OCI-LY7 (cell line): Measurements from ENCODE around the gene BOD1. TPM values are rescaled to one million over a fixed set of nuclear protein-coding genes. Genes with fewer than 3 reads are reported as not detected.

ENCODE experiments used
- BruUV-seq: library from RNA; stranded (reverse); fragments of 400-500 nt; replicated peaks from 2 replicates; lab custom pipeline; 2021; lab: Mats Ljungman, UMichigan
- CTCF ChIA-PET: fragments of 300-600 bp; sonication (Branson Sonifier 250); formaldehyde crosslinking; loops from one replicate; lab custom pipeline; 2022; ENCODE audit warnings: antibody characterized with exemption; ENCODE audit not compliant: unreplicated experiment; lab: Charles Lee
- POLR2A ChIA-PET: fragments of 300-600 bp; sonication (Branson Sonifier 250); formaldehyde crosslinking; loops from one replicate; lab custom pipeline; 2022; ENCODE audit warnings: antibody characterized with exemption; lab: Charles Lee
- DNase-seq: peaks from one replicate; pipeline ENCODE4 v3.0.0-alpha.2; 2015; ENCODE audit warnings: low spot score
- H2AFZ ChIP-seq: fragments of 200-600 bp; sonication (generic), shearing (Covaris generic); 2 replicates; pipeline ENCODE4 v1.6.1; 2014; ENCODE audit warnings: mild to moderate bottlenecking, antibody characterized with exemption, low read length, moderate library complexity
- H3K27ac ChIP-seq: fragments of 200-600 bp; sonication (generic); 2 replicates; pipeline ENCODE4 v1.5.1; 2014; ENCODE audit warnings: mixed run types, low read depth, mild to moderate bottlenecking, moderate library complexity, low read length, inconsistent platforms; ENCODE audit not compliant: poor library complexity, severe bottlenecking
- H3K36me3 ChIP-seq: fragments of 200-600 bp; sonication (generic); 2 replicates; pipeline ENCODE4 v1.6.1; 2014; ENCODE audit warnings: mild to moderate bottlenecking, antibody characterized with exemption, low read length, moderate library complexity, mixed read lengths; ENCODE audit not compliant: insufficient read depth
- H3K4me1 ChIP-seq: fragments of 200-600 bp; sonication (generic); 2 replicates; pipeline ENCODE4 v1.5.1; 2014; ENCODE audit warnings: mild to moderate bottlenecking, low read length; ENCODE audit not compliant: insufficient read depth, poor library complexity, severe bottlenecking
- H3K4me2 ChIP-seq: fragments of 200-600 bp; sonication (generic); 2 replicates; pipeline ENCODE4 v1.6.1; 2014; ENCODE audit warnings: mild to moderate bottlenecking, low read length
- H3K4me3 ChIP-seq: fragments of 200-600 bp; sonication (generic); 2 replicates; pipeline ENCODE4 v1.5.1; 2014; ENCODE audit warnings: mild to moderate bottlenecking, low read depth, low read length; ENCODE audit not compliant: poor library complexity, severe bottlenecking
- H3K79me2 ChIP-seq: fragments of 200-600 bp; sonication (generic); 2 replicates; pipeline ENCODE4 v1.6.1; 2016; ENCODE audit warnings: low read depth, mild to moderate bottlenecking, low read length, moderate library complexity, mixed read lengths; ENCODE audit not compliant: insufficient read depth
- H3K9me2 ChIP-seq: fragments of 200-600 bp; sonication (generic); 2 replicates; pipeline ENCODE4 v1.6.1; 2016; ENCODE audit warnings: mild to moderate bottlenecking, low read length, mixed read lengths; ENCODE audit not compliant: insufficient read depth
- H3K9me3 ChIP-seq: fragments of 200-600 bp; sonication (generic); 2 replicates; pipeline ENCODE4 v1.6.1; 2014; ENCODE audit warnings: mild to moderate bottlenecking, mixed run types, low read length, mixed read lengths
- H4K20me1 ChIP-seq: fragments of 200-600 bp; sonication (generic); 2 replicates; pipeline ENCODE4 v1.6.1; 2014; ENCODE audit warnings: mild to moderate bottlenecking, antibody characterized with exemption, low read length, moderate library complexity, mixed read lengths; ENCODE audit not compliant: insufficient read depth
- CTCF ChIP-seq: fragments of 200-600 bp; sonication (generic); conservative IDR thresholded peaks from 2 replicates; pipeline ENCODE4 v1.5.1; 2014; ENCODE audit warnings: mild to moderate bottlenecking, antibody characterized with exemption, low read length, moderate library complexity, mixed read lengths
- EZH2phosphoT487 ChIP-seq: fragments of 200-600 bp; sonication (generic); IDR thresholded peaks from 2 replicates; pipeline ENCODE4 v1.6.1; 2018; ENCODE audit warnings: low read depth, borderline replicate concordance, mild to moderate bottlenecking, mixed run types, antibody characterized with exemption, low read length, moderate library complexity, mixed read lengths
- intact Hi-C: fragments of 100-400 bp; cut with micrococcal nuclease; formaldehyde crosslinking; loops from one replicate; pipeline ENCODE4 v1.10.0; 2022; ENCODE audit not compliant: unreplicated experiment
- total RNA-seq, 2 experiments: library from RNA; depleted of rRNA in 1 of 2; stranded (reverse); fragments of >200 nt in 1 of 2; shearing (Covaris generic) in 1 of 2; gene quantifications; 2 replicates each; pipeline ENCODE4 v1.2.3, GENCODE V29; 2014 to 2022

BOD1 gene
- total RNA-seq, 2 experiments from 2014 or later = 38.8 to 54.3 TPM

- CTCF ChIA-PET = interaction anchor here (0.6 to 1.4 kb wide), 2 partner anchors 16 to 350 kb away, joined by 3 to 8 read pairs; no protein-coding TSS in a partner anchor
- Histone ChIP-seq H3K4me2 (no peak overlapping the region), H3K9me3 (no peaks in the 10 kb centered on the region), H3K36me3 (no peaks in the 10 kb centered on the region), H2AFZ (peak overlapping the region; percentile 24; the same call in 1 of the 2 replicates), H3K27ac (no peak overlapping the region), H4K20me1 (no peaks in the 10 kb centered on the region), H3K4me3 (no peak overlapping the region), H3K9me2 (no peaks in the 10 kb centered on the region), H3K4me1 (peaks cover 49% of the 10 kb centered on the region), H3K79me2 (no peaks in the 10 kb centered on the region)
- no peak for DNase-seq
- intact Hi-C loops = no loop called here
- TF ChIP-seq CTCF = 0 out of 2 replicates have a peak, but pooled peaks have one; percentile 19
- no peak for TF ChIP-seq EZH2phosphoT487
- BruUV-seq = no TSS peak
- POLR2A ChIA-PET = interaction anchor here (0.6 kb wide), 1 partner anchor 20 kb away, joined by 3 read pairs; no protein-coding TSS in a partner anchor
Measured at GRCh38 chr5:173640156-173640804, 23.8 kb upstream of the BOD1 start.

GRCh38 chr5:173638126-173639040 lies 21.9 kb upstream of the BOD1 start:
- ChIA-PET CTCF (interaction anchor here (1.3 kb wide), 1 partner anchor 8 kb away, joined by 4 read pairs; no protein-coding TSS in a partner anchor), POLR2A (interaction anchor here (1.1 kb wide), 1 partner anchor 15 kb away, joined by 3 read pairs; no protein-coding TSS in a partner anchor)
- Histone ChIP-seq H3K4me3 (no peak overlapping the region), H3K9me2 (no peaks in the 10 kb centered on the region), H3K4me1 (peaks cover 30% of the 10 kb centered on the region), H3K9me3 (no peaks in the 10 kb centered on the region), H3K4me2 (no peak overlapping the region), H3K36me3 (no peaks in the 10 kb centered on the region), H2AFZ (no peak overlapping the region), H4K20me1 (no peaks in the 10 kb centered on the region), H3K79me2 (no peaks in the 10 kb centered on the region), H3K27ac (no peak overlapping the region)
- TF ChIP-seq CTCF (no peak), EZH2phosphoT487 (no peak)
- no peak for DNase-seq
- intact Hi-C loops = no loop called here
- BruUV-seq = no TSS peak
